ENCODE data around the gene KIF5B.
"Not testable (repeated sequence)": the region's sequence is repeated elsewhere in the genome, so short reads cannot be mapped to it uniquely, and the experiment has no call there.

Gene KIF5B

DNA sequence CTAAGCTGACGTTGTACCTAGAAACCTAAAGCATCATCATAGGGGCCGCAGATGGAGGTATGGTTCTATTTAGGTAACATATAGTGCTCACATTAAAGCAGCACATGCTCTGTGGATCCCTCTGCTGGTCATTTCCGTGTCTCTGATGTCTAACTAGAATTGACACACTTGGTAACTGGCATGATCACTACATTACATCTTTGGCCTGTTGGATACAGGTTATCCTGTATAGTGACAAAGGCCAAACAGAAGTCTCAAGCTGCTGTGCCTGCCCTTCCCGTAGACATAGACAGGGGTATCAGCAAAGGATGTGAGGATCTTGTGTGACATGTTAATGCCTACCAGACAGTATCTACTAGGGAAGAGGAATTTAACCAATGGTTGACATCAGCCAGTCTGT, 51.2 kb downstream of the KIF5B start:
- no peak for DNase-seq

DNA sequence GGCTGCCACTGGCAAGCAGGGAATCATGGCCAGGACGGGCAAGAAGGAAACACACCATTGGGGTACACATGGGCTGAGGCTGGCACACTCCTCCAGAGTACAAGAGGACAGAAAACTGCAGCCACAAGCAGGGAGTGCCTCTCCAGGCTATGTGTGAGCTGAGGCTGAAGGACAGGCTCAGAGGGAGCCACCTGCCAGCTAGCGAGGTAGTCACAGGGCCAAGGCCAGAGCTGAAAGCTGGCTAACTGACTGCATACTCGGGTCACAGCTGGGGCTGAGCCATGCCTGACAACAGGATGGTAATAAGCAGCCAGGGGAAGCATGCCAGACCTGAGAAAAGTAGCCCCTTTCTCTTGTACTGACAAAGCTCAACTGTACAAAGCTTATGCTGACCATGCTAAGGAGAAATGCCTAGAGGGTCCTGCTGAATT, 52.0 kb downstream of the KIF5B start:
- DNase-seq, result no peak

GRCh38 chr10:32002531-32002930, 53.7 kb downstream of the KIF5B start:
- DNase-seq, result no peak

- DNase-seq, result no peak
Observed at GRCh38 chr10:32000937-32001336, 55.3 kb downstream of the KIF5B start.

GRCh38 chr10:31999836-32000235, 56.4 kb downstream of the KIF5B start:
- DNase-seq, result no peak

DNA sequence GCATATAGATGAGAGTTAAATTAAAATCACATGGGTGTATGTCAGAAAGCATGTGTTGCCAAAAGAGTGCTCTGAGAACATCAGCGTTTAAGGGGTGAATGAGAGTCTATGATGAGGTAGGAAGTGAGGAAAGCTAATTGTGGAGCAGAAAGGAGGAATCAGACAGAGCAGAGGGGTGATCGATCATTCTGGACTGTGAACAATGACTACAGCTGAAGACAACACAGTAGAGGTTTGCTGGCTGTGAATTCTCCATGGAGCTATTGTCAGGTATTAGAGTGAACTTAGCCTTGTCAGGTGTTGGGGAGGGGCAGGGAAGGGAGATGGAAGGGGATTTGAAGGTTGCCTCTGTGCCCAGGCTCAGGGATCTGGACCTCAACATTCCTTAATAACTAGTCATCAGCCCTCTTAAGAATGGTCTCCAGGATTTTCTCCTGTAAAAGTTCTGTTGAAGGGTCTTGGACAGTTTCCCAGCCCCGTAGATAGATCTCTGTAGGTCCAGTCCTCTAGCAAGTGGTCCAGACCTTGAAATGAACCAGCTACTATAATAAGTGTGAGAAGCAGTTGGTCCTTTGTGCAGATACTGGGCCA, 57.1 kb downstream of the KIF5B start:
- DNase-seq, result no peak

GRCh38 chr10:31994926-31995325, 61.3 kb downstream of the KIF5B start:
- DNase-seq, result no peak

DNA sequence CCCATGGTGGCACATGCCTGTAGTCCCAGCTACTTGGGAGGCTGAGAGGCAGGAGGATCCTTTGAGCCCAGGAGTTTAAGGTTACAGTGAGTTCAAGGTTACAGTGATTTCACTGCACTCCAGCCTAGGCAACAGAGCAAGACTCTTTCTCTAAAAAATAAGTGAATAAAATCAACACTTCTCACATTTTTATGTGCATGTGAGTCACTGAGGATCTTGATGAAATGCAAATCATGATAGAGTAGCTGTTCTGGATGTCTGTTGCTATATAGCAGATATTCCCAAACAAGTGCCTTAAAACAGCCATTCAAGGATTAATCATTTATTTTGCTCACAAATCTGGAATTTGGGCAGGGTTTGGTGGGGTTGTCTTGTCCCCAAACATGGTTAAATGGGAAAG, 65.3 kb downstream of the KIF5B start:
- DNase-seq, result no peak

DNA sequence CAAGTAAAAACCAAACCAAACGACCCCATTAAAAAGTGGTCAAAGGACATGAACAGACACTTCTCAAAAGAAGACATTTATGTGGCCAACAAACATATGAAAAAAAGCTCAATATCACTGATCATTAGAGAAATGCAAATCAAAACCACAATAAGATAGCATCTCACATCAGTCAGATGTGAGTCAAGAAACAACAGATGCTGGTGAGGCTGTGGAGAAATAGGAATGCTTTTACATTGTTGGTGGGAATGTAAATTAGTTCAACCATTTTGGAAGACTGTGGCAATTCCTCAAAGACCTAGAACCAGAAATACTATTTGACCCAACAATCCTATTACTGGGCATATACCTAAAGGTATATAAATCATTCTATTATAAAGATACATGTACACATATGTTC, 68.4 kb downstream of the KIF5B start:
- not testable (repeated sequence) for DNase-seq

GRCh38 chr10:31982111-31982510, 74.1 kb downstream of the KIF5B start:
- no peak for DNase-seq

GRCh38 chr10:31980471-31980870, 75.8 kb downstream of the KIF5B start:
- DNase-seq, result no peak

- not testable (repeated sequence) for DNase-seq
Observed at GRCh38 chr10:31979071-31979470, 77.2 kb downstream of the KIF5B start.

GRCh38 chr10:31978156-31978483, 78.1 kb downstream of the KIF5B start:
- DNase-seq, result no peak

GRCh38 chr10:31977440-31978155, 78.6 kb downstream of the KIF5B start:
- no peak for DNase-seq

DNA sequence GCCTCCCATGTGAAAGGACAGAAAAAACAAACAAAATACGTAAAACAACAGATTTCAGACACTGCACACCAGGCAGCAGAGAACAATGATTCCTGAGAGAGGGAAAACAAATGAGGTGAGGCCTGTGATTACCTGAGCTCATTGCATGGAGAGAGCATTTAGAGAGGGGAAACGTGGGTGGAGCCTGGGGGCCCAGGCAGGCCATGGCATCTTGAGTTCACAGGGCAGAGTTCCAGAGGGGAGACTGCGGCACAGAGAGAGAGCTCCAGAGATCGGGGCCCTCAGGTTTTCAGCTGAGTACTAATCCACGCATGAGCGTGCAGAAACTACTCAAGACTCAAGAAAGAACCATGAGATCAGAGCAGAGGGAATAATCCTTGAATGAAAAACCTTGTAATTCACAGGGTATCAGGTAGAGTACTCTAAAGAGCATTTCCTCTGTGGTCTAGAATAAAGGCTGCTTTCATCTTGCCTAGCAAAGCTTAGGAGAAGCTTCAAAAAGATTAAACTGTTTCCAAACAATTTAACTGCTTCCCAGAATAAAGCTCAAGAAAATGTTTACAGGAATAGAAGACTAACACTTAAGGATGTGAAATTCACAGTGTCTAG, 81.0 kb downstream of the KIF5B start:
- DNase-seq, result no peak

- DNase-seq, result no peak
Observed at GRCh38 chr10:31974434-31975124, 81.6 kb downstream of the KIF5B start.

- DNase-seq, result no peak
Observed at GRCh38 chr10:31972519-31973041, 83.6 kb downstream of the KIF5B start.

- not testable (repeated sequence) for DNase-seq
Observed at GRCh38 chr10:31969847-31970246, 86.4 kb downstream of the KIF5B start.

DNA sequence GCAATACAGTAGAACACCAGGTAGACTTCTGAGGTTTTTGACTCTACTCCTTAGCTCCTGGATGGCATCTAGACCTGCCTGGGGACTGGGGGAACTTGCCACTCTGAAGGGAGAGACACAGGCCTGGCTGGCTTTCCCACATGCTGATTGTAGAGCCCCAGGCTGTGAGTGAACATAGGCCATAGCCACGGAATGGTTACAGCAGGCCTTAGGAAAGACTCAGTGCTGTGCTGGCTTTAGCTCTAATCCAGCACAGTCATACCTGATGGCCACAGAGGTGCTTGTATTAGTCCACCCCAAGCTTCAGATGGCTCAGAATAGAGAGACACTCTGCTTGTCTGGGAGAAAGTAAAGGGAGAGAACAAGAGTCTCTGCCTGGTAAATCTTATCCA, 92.6 kb downstream of the KIF5B start:
- DNase-seq, result no peak

DNA sequence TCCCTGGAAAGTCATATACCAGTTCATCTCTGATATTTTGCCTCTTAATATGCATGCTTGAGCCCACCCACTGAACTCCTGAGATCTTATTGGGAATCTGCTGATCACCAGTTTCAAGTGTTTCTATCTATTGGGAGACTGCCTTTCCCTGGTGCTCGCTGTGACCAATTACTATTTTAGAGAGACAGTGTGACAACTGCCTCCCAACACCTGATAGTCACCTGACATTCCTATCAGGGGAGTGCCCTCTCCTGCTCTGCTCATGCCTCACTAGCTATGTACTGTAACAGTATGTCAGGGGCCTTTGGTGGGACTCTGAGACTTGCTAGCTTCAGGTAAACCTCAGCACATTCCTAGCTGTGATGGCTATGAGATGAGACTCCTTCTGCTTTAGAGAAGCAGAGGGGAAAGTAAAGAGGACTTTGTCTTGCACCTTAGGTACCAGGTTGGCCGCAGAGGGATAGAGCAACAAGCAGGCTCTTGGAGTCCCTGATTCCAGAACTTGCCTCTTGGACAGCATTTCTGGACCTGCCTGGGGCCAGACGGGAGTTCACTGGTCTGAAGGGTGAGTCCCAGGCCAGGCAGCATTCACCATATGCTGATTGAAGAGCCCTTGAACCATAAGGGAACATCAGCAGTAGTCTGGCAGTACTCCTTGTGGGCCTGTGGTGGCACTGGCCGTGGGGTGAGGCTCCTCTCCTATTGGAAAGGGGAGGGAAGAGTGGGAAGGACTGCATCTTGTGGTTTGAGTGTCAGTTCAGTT, 93.2 kb downstream of the KIF5B start:
- DNase-seq, result no peak

- no peak for DNase-seq
Observed at GRCh38 chr10:31961277-31962074, 94.7 kb downstream of the KIF5B start.

All from NCI-H1048 (cell line).